Astrocyte of the cerebellum (primary cell): ENCODE data around the gene FBXO11.

Experiments
- DNase-seq: peaks from one replicate; pipeline ENCODE4 v3.0.0-alpha.2; 2011; ENCODE audit warnings: low read depth
- H3K4me3 ChIP-seq: 2 replicates; pipeline ENCODE4 v1.5.1; 2011; ENCODE audit warnings: mild to moderate bottlenecking, low read depth, low read length, moderate library complexity
- in situ Hi-C: cut with HindIII; loops from 2 replicates; pipeline ENCODE4 v1.10.0; 2017; ENCODE audit warnings: low sequenced_read_pairs
- TF ChIP-seq, protein P1 (sequence below): IDR thresholded peaks from 2 replicates; pipeline ENCODE4 v1.5.1; 2012; ENCODE audit warnings: low read length, low read depth, moderate library complexity, mild to moderate bottlenecking; ENCODE audit errors: missing control alignments

FBXO11 gene

DNA sequence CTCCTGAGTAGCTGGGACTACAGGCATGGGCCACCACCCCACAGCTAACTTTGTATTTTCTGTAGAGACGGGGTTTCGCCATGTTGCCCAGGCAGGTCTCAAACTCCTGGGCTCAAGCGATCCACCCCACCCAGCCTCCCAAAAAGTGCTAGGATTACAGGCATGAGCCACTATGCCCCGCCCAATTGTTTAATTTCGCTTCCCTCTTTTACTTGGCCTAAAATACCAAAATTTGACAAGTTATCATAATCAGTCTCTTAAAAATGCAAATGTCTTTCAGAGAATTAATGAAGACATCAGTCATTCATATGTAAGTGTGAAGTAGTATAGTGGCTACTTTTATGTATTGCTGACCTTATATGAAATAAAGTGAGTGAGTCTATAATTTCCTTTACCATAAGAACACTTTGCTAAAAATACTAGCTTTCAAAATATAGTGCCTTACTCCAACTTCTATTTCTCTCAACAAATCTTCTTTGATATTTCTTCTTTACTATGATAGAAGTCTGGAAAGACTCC, 9.8 kb downstream of the FBXO11 start:
- TF ChIP-seq, protein P1, sequence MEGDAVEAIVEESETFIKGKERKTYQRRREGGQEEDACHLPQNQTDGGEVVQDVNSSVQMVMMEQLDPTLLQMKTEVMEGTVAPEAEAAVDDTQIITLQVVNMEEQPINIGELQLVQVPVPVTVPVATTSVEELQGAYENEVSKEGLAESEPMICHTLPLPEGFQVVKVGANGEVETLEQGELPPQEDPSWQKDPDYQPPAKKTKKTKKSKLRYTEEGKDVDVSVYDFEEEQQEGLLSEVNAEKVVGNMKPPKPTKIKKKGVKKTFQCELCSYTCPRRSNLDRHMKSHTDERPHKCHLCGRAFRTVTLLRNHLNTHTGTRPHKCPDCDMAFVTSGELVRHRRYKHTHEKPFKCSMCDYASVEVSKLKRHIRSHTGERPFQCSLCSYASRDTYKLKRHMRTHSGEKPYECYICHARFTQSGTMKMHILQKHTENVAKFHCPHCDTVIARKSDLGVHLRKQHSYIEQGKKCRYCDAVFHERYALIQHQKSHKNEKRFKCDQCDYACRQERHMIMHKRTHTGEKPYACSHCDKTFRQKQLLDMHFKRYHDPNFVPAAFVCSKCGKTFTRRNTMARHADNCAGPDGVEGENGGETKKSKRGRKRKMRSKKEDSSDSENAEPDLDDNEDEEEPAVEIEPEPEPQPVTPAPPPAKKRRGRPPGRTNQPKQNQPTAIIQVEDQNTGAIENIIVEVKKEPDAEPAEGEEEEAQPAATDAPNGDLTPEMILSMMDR: no peak
- in situ Hi-C loops: no loop called here
- no peak for DNase-seq
- H3K4me3 ChIP-seq: no peak overlapping the region

DNA sequence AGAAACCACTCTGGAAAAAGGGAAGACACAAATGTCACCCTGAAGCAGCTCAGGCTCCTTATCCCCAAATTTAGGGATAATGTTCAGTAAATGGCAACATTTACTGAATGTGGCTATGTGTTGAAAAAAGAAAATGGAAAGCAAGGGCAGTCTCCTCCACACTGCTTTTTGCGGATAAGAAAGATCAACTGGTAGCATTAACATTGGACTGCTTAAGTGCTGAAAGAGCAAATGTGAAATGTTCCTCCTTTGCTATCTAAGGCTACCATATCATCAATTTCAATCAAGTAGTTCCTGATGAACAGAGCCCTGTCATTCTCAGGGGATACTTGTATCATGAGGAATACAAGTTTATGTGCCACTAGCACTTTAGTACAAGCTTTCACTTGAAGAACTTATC, 12.5 kb downstream of the FBXO11 start:
- TF ChIP-seq, protein P1: no peak
- DNase-seq: no peak
- in situ Hi-C loops: no loop called here
- no peak overlapping the region for H3K4me3 ChIP-seq

DNA sequence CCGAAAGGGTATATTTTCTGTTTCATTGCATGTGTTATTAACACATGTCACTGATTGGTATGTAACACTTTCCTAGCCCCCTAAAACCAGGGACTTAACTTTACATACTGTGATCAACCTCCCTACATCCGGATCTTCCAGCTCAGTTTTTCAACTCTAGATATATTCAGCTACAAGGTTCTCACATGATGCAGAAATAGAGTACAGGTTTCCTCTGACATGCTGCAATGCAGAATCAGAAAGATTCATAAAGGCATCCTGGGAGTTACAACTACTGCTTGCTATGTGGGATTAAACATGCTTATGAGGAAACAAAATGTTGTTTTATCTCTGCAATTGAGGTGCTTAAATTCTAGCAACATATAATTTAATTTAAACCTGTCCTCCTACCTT, 14.0 kb downstream of the FBXO11 start:
- no peak for DNase-seq
- no peak overlapping the region for H3K4me3 ChIP-seq
- TF ChIP-seq, protein P1: no peak
- in situ Hi-C loops: no loop called here

GRCh38 chr2:47891369-47892337, 14.6 kb downstream of the FBXO11 start:
- in situ Hi-C loops: no loop called here
- TF ChIP-seq, protein P1: no peak
- no peak for DNase-seq
- no peak overlapping the region for H3K4me3 ChIP-seq

DNA sequence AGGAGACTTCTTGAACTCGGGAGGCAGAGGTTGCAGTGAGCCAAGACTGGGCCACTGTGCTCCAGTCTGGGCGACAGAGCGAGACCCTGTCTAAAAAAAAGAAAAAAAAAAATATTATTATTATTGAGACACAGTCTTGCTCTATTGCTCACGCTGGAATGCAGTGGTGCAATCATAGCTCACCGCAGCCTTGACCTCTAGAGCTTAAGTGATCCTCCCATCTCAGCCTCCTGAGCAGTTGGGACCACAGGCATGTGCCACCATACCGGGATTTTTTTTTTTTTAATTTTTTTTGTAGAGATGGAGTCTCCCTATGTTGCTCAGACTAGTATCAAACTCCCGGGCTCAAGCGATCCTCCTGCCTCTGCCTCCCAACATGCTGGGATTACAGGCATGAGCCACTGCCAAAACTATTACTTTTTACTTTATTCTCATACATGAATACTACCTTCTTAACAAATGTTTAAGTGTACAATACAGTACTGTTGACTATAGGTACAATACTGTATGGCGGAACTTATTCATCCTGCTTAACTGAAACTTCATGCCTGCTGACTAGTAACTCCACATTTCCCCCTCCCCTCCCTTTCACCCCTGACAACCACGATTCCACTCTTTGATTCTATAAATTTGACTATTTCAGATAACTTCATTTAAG, 15.5 kb downstream of the FBXO11 start:
- H3K4me3 ChIP-seq: no peak overlapping the region
- TF ChIP-seq, protein P1: no peak
- in situ Hi-C loops: no loop called here
- no peak for DNase-seq

- TF ChIP-seq, protein P1: no peak
- in situ Hi-C loops: no loop called here
- H3K4me3 ChIP-seq: no peak overlapping the region
- DNase-seq: no peak
Observed at GRCh38 chr2:47888581-47889280, 17.6 kb downstream of the FBXO11 start.
